ENCODE measurements around the gene DERA. TPM values are rescaled to one million over a fixed set of nuclear protein-coding genes. Genes with fewer than 3 reads are reported as not detected.

Gene DERA
- total and polyA plus RNA-seq, 9 of the 15 experiments (the other 6 are each of a cell fraction or from before 2014, with no cell fraction given): 5.5 to 15.5 (median 7.8) TPM

GRCh38 chr12:15997910-15998309 lies 86.8 kb downstream of the DERA start:
- Histone ChIP-seq H3K27ac (ENCODE audit: extremely low read depth, low read depth, low read length) (no peak overlapping the region), H3K4me3 (no peak overlapping the region), H3K4me1 (replicated peaks in 1 of 2; ENCODE audit: control insufficient read depth in 2 of 2, insufficient read depth in 2 of 2, low read length in 2 of 2) (no peaks in the 10 kb centered on the region; a peak in 1 of 5 replicates), H3K9ac (ENCODE audit: insufficient read depth in 1 of 2, low read depth in 2 of 2, low read length in 2 of 2) (no peak overlapping the region), H3K9me3 (replicated peaks; ENCODE audit: control insufficient read depth, insufficient read depth, low read depth, low read length) (no peaks in the 10 kb centered on the region), H3K27me3 (ENCODE audit: control insufficient read depth in 2 of 2, insufficient read depth in 2 of 2, low read length in 2 of 2) (no peaks in the 10 kb centered on the region), H3K36me3 (ENCODE audit: control insufficient read depth, insufficient read depth, low read length) (no peaks in the 10 kb centered on the region), H3K9me1 (ENCODE audit: control insufficient read depth, insufficient read depth, low read length) (no peaks in the 10 kb centered on the region), H3K4me2 (ENCODE audit: insufficient read depth, low read length) (no peak overlapping the region), H2AFZ (ENCODE audit: low read depth, low read length) (no peak overlapping the region), H3K79me2 (ENCODE audit: control insufficient read depth, insufficient read depth, low read length) (no peaks in the 10 kb centered on the region), H4K20me1 (replicated peaks; ENCODE audit: control insufficient read depth, insufficient read depth, low read length) (no peaks in the 10 kb centered on the region)
- FAIRE-seq (no peak), DNase-seq (ENCODE audit: extremely low read depth in 1 of 4, low spot score in 3 of 4) (no peak), ATAC-seq (no peak)
- BruUV-seq (replicated peaks): no TSS peak
- ChIA-PET CTCF (ENCODE audit: low intra/inter-chr PET ratio) (no interaction called here), POLR2A (interaction anchor here (1.3 kb wide), 1 partner anchor 11 kb away, joined by 5 read pairs; no protein-coding TSS in a partner anchor)
- intact Hi-C loops (cut with micrococcal nuclease): no loop called here
- in situ Hi-C loops (cut with MboI): no loop called here
- WGBS (ENCODE audit: insufficient coverage, low coverage, missing lambda C conversion rate): 14% methylated on average over 2 of the region's 2 CpGs
- TF ChIP-seq SMAD4 (CRISPR knock-in tag; conservative IDR thresholded peaks at IDR 0.05): no peak
- TF ChIP-seq DEAF1 (CRISPR knock-in tag; IDR thresholded peaks at IDR 0.05): no peak
- TF ChIP-seq NFIX (CRISPR knock-in tag; IDR thresholded peaks at IDR 0.05; ENCODE audit: low read depth): no peak
- no peak for TF ChIP-seq ARID3B (CRISPR knock-in tag; IDR thresholded peaks at IDR 0.05; ENCODE audit: borderline replicate concordance)
- no peak for TF ChIP-seq THAP7 (CRISPR knock-in tag; IDR thresholded peaks at IDR 0.05)
- no peak for TF ChIP-seq ZNF507 (tag; conservative IDR thresholded peaks at IDR 0.05)
- no peak for TF ChIP-seq ILK (tag; IDR thresholded peaks at IDR 0.05; ENCODE audit: borderline replicate concordance, low read depth)
- no peak for TF ChIP-seq ZNF398 (CRISPR knock-in tag; IDR thresholded peaks at IDR 0.05)
- no peak for TF ChIP-seq ZNF253 (CRISPR knock-in tag; conservative IDR thresholded peaks at IDR 0.05)
- no peak for TF ChIP-seq ZBTB1 (CRISPR knock-in tag; IDR thresholded peaks at IDR 0.05; ENCODE audit: borderline replicate concordance, low read depth)
- no peak for TF ChIP-seq ZNF263 (CRISPR knock-in tag; IDR thresholded peaks at IDR 0.05; ENCODE audit: borderline replicate concordance)
- no peak for TF ChIP-seq MAFG (tag; conservative IDR thresholded peaks at IDR 0.05)
- no peak for TF ChIP-seq PHB (CRISPR knock-in tag; IDR thresholded peaks at IDR 0.05)
- TF ChIP-seq KDM2B (CRISPR knock-in tag; IDR thresholded peaks at IDR 0.05): no peak
- no peak for TF ChIP-seq PCBP2 (IDR thresholded peaks at IDR 0.05; ENCODE audit: low read depth, low read length, poor library complexity, severe bottlenecking)

Measured in K562 (cell line).